HUDEP-2 (cell line): ENCODE measurements around the gene GSTM2.
"Not testable (repeated sequence)": the region's sequence is repeated elsewhere in the genome, so short reads cannot be mapped to it uniquely, and the experiment has no call there.

Experiments used
- DNase-seq, 76 experiments: peaks; one replicate each; lab custom pipeline; 2025; ENCODE audit not compliant: unreplicated experiment in 76 of 76; lab: John Stamatoyannopoulos, UW

GSTM2 gene

GRCh38 chr1:109642626-109643025, 25.2 kb upstream of the GSTM2 start:
- DNase-seq: no peak

GRCh38 chr1:109643385-109644230, 24.2 kb upstream of the GSTM2 start:
- peak in 70 of 76 experiments; percentile 27 to 85 (median 68) for DNase-seq

- DNase-seq: no peak
Measured at GRCh38 chr1:109644670-109645069, 23.2 kb upstream of the GSTM2 start.

- DNase-seq: peak in 1 of 76 experiments; percentile 12
Measured at GRCh38 chr1:109649491-109649914, 18.4 kb upstream of the GSTM2 start.

GRCh38 chr1:109650609-109651008, 17.2 kb upstream of the GSTM2 start:
- DNase-seq: no peak

GRCh38 chr1:109652402-109652801, 15.5 kb upstream of the GSTM2 start:
- DNase-seq: no peak

GRCh38 chr1:109653306-109653705, 14.6 kb upstream of the GSTM2 start:
- no peak for DNase-seq

GRCh38 chr1:109654519-109654918, 13.3 kb upstream of the GSTM2 start:
- no peak for DNase-seq

- DNase-seq: peak in 59 of 76 experiments; percentile 12 to 78 (median 48)
Measured at GRCh38 chr1:109655615-109656519, 12.0 kb upstream of the GSTM2 start, which contains the start of gene GSTM4. GSTM4 (plus strand) TSS chr1:109656099; CDS start chr1:109656390, 291 bp downstream.

GRCh38 chr1:109657395-109657794, 10.5 kb upstream of the GSTM2 start:
- no peak for DNase-seq

GRCh38 chr1:109657970-109658369, 9.9 kb upstream of the GSTM2 start:
- no peak for DNase-seq

GRCh38 chr1:109658533-109659042, 9.3 kb upstream of the GSTM2 start:
- no peak for DNase-seq

- no peak for DNase-seq
Measured at GRCh38 chr1:109659145-109659544, 8.7 kb upstream of the GSTM2 start.

GRCh38 chr1:109659997-109660690, 7.7 kb upstream of the GSTM2 start:
- DNase-seq: no peak

GRCh38 chr1:109660691-109661026, 7.2 kb upstream of the GSTM2 start:
- not testable (repeated sequence) for DNase-seq

GRCh38 chr1:109661391-109661790, 6.5 kb upstream of the GSTM2 start:
- DNase-seq: no peak

- no peak for DNase-seq
Measured at GRCh38 chr1:109664671-109665070, 3.2 kb upstream of the GSTM2 start.

GRCh38 chr1:109668123-109668775, 392 bp downstream of the GSTM2 start:
- no peak for DNase-seq

- no peak for DNase-seq
Measured at GRCh38 chr1:109669246-109669948, 1.5 kb downstream of the GSTM2 start.

- DNase-seq: not testable (repeated sequence)
Measured at GRCh38 chr1:109669949-109670302, 2.1 kb downstream of the GSTM2 start.
